ENCODE results near the gene SND1. TPM values are rescaled to one million over a fixed set of nuclear protein-coding genes. Genes with fewer than 3 reads are reported as not detected.

SND1 gene
- total and polyA plus RNA-seq, 2 donors (not counting 3 experiments of a cell fraction or from before 2014, with no cell fraction given), result 116 to 249 TPM

DNA sequence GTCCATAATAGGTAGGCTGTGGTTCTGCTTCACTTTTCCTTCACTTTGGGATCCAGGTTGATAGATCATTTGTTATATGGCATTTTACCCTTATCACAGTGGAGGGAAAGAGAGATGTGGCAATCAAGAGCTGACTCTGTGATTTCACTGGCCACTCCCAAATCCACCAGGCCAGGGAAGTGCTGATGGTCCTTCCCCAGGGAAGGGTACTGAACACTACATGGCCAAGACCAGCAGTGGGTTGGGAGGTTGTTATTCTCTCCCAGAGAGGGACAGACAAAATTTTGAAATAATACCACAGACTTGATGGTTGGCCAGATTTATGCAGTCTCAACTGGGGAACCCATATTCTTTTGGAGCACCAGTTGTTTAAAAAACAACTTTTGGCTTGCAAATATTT is 102.5 kb downstream of the SND1 start:
- Histone ChIP-seq H3K9me1 (replicated peaks; ENCODE audit: control insufficient read depth, extremely low read depth, insufficient read depth, low read length) (no peaks in the 10 kb centered on the region), H4K20me1 (replicated peaks; ENCODE audit: control insufficient read depth, extremely low read depth, insufficient read depth, low read length) (no peaks in the 10 kb centered on the region), H3K4me3 (replicated peaks in 1 of 3; ENCODE audit: insufficient read depth in 1 of 3, low read depth in 1 of 3, low read length in 3 of 3) (no peak overlapping the region), H3K9ac (replicated peaks; ENCODE audit: extremely low read depth, insufficient read depth, low read length) (no peak overlapping the region), H3K79me2 (ENCODE audit: control insufficient read depth, insufficient read depth, low read length) (peaks cover 87% of the 10 kb centered on the region), H3K27me3 (ENCODE audit: control insufficient read depth in 2 of 2, insufficient read depth in 2 of 2, low read length in 2 of 2) (no peaks in the 10 kb centered on the region), H3K9me3 (replicated peaks; ENCODE audit: control insufficient read depth, insufficient read depth, low read length) (no peaks in the 10 kb centered on the region), H3K4me2 (ENCODE audit: insufficient read depth, low read length) (no peak overlapping the region), H3K36me3 (ENCODE audit: control insufficient read depth in 2 of 2, extremely low read depth in 1 of 2, insufficient read depth in 2 of 2, low read length in 2 of 2) (no peaks in the 10 kb centered on the region), H3K27ac (ENCODE audit: insufficient read depth, low read depth, low read length) (no peak overlapping the region), H2AFZ (ENCODE audit: low read depth, low read length) (no peak overlapping the region), H3K4me1 (ENCODE audit: control insufficient read depth, extremely low read depth, insufficient read depth, low read length) (no peaks in the 10 kb centered on the region)
- intact Hi-C loops (cut with micrococcal nuclease), result no loop called here
- TF ChIP-seq POLR2AphosphoS5 (IDR thresholded peaks at IDR 0.05; ENCODE audit: insufficient read depth, low read depth, low read length) (no peak), FOS (IDR thresholded peaks at IDR 0.05; ENCODE audit: borderline replicate concordance, insufficient read depth, low read length) (no peak), MYC (IDR thresholded peaks at IDR 0.05; ENCODE audit: low read depth, low read length) (no peak), POLR2A (IDR thresholded peaks at IDR 0.05; ENCODE audit: low read depth, low read length) (no peak), EZH2 (IDR thresholded peaks at IDR 0.05; ENCODE audit: borderline replicate concordance, low read depth, low read length, severe bottlenecking) (no peak), GATA2 (IDR thresholded peaks at IDR 0.05; ENCODE audit: insufficient read depth, insufficient read length, low read depth, low read length) (no peak), JUN (IDR thresholded peaks at IDR 0.05; ENCODE audit: borderline replicate concordance, insufficient read depth, insufficient read length, low read depth) (no peak)
- TF ChIP-seq, protein P1, sequence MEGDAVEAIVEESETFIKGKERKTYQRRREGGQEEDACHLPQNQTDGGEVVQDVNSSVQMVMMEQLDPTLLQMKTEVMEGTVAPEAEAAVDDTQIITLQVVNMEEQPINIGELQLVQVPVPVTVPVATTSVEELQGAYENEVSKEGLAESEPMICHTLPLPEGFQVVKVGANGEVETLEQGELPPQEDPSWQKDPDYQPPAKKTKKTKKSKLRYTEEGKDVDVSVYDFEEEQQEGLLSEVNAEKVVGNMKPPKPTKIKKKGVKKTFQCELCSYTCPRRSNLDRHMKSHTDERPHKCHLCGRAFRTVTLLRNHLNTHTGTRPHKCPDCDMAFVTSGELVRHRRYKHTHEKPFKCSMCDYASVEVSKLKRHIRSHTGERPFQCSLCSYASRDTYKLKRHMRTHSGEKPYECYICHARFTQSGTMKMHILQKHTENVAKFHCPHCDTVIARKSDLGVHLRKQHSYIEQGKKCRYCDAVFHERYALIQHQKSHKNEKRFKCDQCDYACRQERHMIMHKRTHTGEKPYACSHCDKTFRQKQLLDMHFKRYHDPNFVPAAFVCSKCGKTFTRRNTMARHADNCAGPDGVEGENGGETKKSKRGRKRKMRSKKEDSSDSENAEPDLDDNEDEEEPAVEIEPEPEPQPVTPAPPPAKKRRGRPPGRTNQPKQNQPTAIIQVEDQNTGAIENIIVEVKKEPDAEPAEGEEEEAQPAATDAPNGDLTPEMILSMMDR (IDR thresholded peaks at IDR 0.05; ENCODE audit: extremely low read depth in 1 of 2, insufficient read depth in 1 of 2, low read depth in 1 of 2, low read length in 2 of 2), result no peak
- TF ChIP-seq, protein P2, sequence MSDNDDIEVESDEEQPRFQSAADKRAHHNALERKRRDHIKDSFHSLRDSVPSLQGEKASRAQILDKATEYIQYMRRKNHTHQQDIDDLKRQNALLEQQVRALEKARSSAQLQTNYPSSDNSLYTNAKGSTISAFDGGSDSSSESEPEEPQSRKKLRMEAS (IDR thresholded peaks at IDR 0.05; ENCODE audit: insufficient read depth, insufficient read length), result no peak
- BruUV-seq (replicated peaks), result no TSS peak
- ChIA-PET CTCF (no interaction called here), POLR2A (no interaction called here)
- dilution Hi-C loops (cut with MboI; ENCODE audit: extremely low pct_ligation_motif_present, low sequenced_read_pairs), result no loop called here
- no peak for FAIRE-seq
- DNase-seq (ENCODE audit: low read depth, low spot score), result no peak

All from endothelial cell of umbilical vein (primary cell).